Measurements from ENCODE around the gene SRPK2. TPM values are rescaled to one million over a fixed set of nuclear protein-coding genes. Genes with fewer than 3 reads are reported as not detected.

The SRPK2 gene
- total and polyA plus RNA-seq, 2 of the 13 experiments (the other 11 are each of a cell fraction or from before 2014, with no cell fraction given), result 10.1 to 22.3 TPM

GRCh38 chr7:105429746-105430612 is 41.3 kb upstream of the SRPK2 start (continued):
- no peak for TF ChIP-seq ZNF124 (CRISPR knock-in tag; IDR thresholded peaks at IDR 0.05)
- TF ChIP-seq ARID5B (CRISPR knock-in tag; IDR thresholded peaks at IDR 0.05), result peak; percentile 11; the same call in 1 of the 2 replicates
- TF ChIP-seq, protein P1, sequence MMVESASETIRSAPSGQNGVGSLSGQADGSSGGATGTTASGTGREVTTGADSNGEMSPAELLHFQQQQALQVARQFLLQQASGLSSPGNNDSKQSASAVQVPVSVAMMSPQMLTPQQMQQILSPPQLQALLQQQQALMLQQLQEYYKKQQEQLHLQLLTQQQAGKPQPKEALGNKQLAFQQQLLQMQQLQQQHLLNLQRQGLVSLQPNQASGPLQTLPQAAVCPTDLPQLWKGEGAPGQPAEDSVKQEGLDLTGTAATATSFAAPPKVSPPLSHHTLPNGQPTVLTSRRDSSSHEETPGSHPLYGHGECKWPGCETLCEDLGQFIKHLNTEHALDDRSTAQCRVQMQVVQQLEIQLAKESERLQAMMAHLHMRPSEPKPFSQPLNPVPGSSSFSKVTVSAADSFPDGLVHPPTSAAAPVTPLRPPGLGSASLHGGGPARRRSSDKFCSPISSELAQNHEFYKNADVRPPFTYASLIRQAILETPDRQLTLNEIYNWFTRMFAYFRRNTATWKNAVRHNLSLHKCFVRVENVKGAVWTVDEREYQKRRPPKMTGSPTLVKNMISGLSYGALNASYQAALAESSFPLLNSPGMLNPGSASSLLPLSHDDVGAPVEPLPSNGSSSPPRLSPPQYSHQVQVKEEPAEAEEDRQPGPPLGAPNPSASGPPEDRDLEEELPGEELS (CRISPR knock-in tag; IDR thresholded peaks at IDR 0.05), result no peak
- TF ChIP-seq, protein P2, sequence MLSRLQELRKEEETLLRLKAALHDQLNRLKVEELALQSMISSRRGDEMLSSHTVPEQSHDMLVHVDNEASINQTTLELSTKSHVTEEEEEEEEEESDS (CRISPR knock-in tag; IDR thresholded peaks at IDR 0.05; ENCODE audit: borderline replicate concordance), result no peak
- no peak for TF ChIP-seq IRF9 (CRISPR knock-in tag; IDR thresholded peaks at IDR 0.05; ENCODE audit: borderline replicate concordance)
- TF ChIP-seq SALL1 (CRISPR knock-in tag; IDR thresholded peaks at IDR 0.05), result no peak
- no peak for TF ChIP-seq MIER2 (CRISPR knock-in tag; IDR thresholded peaks at IDR 0.05)
- no peak for TF ChIP-seq PAWR (CRISPR knock-in tag; IDR thresholded peaks at IDR 0.05; ENCODE audit: borderline replicate concordance)
- TF ChIP-seq FOXC1 (CRISPR knock-in tag; IDR thresholded peaks at IDR 0.05; ENCODE audit: borderline replicate concordance), result no peak
- TF ChIP-seq MZF1 (CRISPR knock-in tag; IDR thresholded peaks at IDR 0.05; ENCODE audit: borderline replicate concordance), result no peak
- no peak for TF ChIP-seq ZNF678 (CRISPR knock-in tag; IDR thresholded peaks at IDR 0.05)
- TF ChIP-seq ZNF768 (CRISPR knock-in tag; IDR thresholded peaks at IDR 0.05), result no peak
- TF ChIP-seq SPEN (CRISPR knock-in tag; IDR thresholded peaks at IDR 0.05; ENCODE audit: low read depth), result no peak
- TF ChIP-seq RFX1 (IDR thresholded peaks at IDR 0.05), result no peak
- TF ChIP-seq, protein P3, sequence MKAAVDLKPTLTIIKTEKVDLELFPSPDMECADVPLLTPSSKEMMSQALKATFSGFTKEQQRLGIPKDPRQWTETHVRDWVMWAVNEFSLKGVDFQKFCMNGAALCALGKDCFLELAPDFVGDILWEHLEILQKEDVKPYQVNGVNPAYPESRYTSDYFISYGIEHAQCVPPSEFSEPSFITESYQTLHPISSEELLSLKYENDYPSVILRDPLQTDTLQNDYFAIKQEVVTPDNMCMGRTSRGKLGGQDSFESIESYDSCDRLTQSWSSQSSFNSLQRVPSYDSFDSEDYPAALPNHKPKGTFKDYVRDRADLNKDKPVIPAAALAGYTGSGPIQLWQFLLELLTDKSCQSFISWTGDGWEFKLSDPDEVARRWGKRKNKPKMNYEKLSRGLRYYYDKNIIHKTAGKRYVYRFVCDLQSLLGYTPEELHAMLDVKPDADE (CRISPR knock-in tag; IDR thresholded peaks at IDR 0.05), result no peak
- TF ChIP-seq ZNF629 (CRISPR knock-in tag; conservative IDR thresholded peaks at IDR 0.05), result no peak
- TF ChIP-seq SALL2 (CRISPR knock-in tag; IDR thresholded peaks at IDR 0.05), result no peak
- TF ChIP-seq MEIS1 (CRISPR knock-in tag; IDR thresholded peaks at IDR 0.05; ENCODE audit: borderline replicate concordance), result no peak
- no peak for TF ChIP-seq MNT (IDR thresholded peaks at IDR 0.05)
- TF ChIP-seq ZNF766 (CRISPR knock-in tag; IDR thresholded peaks at IDR 0.05; ENCODE audit: borderline replicate concordance), result no peak

All from HepG2 (cell line).